ENCODE data around the gene NFATC4.
A peak's percentile ranks its signal among the peaks of the same experiment; 100 is the strongest.

The NFATC4 gene

DNA sequence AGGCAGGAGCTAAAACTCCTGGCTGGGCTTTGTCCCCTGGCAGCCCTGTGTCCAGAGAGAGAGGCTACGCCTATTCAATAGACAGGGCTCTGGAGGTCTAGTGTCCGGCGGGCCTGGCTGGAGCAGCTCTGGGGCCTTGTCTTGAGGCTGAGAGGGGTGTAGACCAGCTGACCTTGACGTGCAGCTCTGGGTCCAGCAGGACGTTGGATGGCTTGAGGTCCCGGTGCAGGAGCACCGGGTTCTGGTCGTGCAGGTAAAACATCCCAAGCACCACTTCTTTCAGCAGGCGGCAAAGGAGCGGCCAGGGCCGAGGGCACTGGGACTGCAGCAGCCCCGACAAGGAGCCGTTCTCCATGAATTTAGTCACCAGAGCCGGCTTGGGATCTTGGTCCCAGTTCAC is 29.1 kb upstream of the NFATC4 start:
- no peaks in the 10 kb centered on the region for H3F3A ChIP-seq (ENCODE audit: insufficient read depth, low read length)
- H3K4me2 ChIP-seq (ENCODE audit: low read length) = peak overlapping the region; percentile 70
- no peak overlapping the region; the same call in 1 of the 2 replicates for H3K9ac ChIP-seq (ENCODE audit: low read length)
- no peaks in the 10 kb centered on the region for H3K9me3 ChIP-seq (ENCODE audit: low read length)
- peaks cover 19% of the 10 kb centered on the region; the same call in 1 of the 2 replicates for H3K36me3 ChIP-seq (ENCODE audit: insufficient read depth, low read length)
- peak overlapping the region; percentile 65 for H3K4me3 ChIP-seq (ENCODE audit: low read depth, low read length, poor library complexity, severe bottlenecking)
- no peaks in the 10 kb centered on the region for H3K9me2 ChIP-seq (ENCODE audit: low read depth, low read length)
- H3K79me2 ChIP-seq (ENCODE audit: insufficient read depth, low read length) = no peaks in the 10 kb centered on the region
- H3K27ac ChIP-seq (ENCODE audit: low read depth, low read length, poor library complexity, severe bottlenecking) = no peak overlapping the region
- no peaks in the 10 kb centered on the region for H3K27me3 ChIP-seq (ENCODE audit: insufficient read depth, low read length)
- peaks cover 21% of the 10 kb centered on the region for H3K4me1 ChIP-seq (ENCODE audit: insufficient read depth, low read length, severe bottlenecking)
- no peak overlapping the region for H2AFZ ChIP-seq (ENCODE audit: low read length)
- TF ChIP-seq EZH2 (IDR thresholded peaks at IDR 0.05; ENCODE audit: borderline replicate concordance, low read length) = no peak
- TF ChIP-seq CTCF (IDR thresholded peaks at IDR 0.05; ENCODE audit: low read length) = no peak
- no peaks in the 10 kb centered on the region for H4K20me1 ChIP-seq (ENCODE audit: insufficient read depth, low read length)

- Histone ChIP-seq H3K4me3 (ENCODE audit: low read depth, low read length, poor library complexity, severe bottlenecking) (peak within 1 kb of the TSS; percentile 65), H4K20me1 (ENCODE audit: insufficient read depth, low read length) (no peaks in the 10 kb centered on the region), H3K4me2 (ENCODE audit: low read length) (peak within 1 kb of the TSS; percentile 70), H3K27ac (ENCODE audit: low read depth, low read length, poor library complexity, severe bottlenecking) (no peak within 1 kb of the TSS), H3K9me3 (ENCODE audit: low read length) (no peaks in the 10 kb centered on the region), H3K9ac (ENCODE audit: low read length) (peak within 1 kb of the TSS; percentile 65), H3F3A (ENCODE audit: insufficient read depth, low read length) (no peaks in the 10 kb centered on the region), H3K9me2 (ENCODE audit: low read depth, low read length) (no peaks in the 10 kb centered on the region), H3K4me1 (ENCODE audit: insufficient read depth, low read length, severe bottlenecking) (peaks cover 15% of the 10 kb centered on the region), H3K79me2 (ENCODE audit: insufficient read depth, low read length) (no peaks in the 10 kb centered on the region), H3K27me3 (ENCODE audit: insufficient read depth, low read length) (no peaks in the 10 kb centered on the region), H3K36me3 (ENCODE audit: insufficient read depth, low read length) (peaks cover 19% of the 10 kb centered on the region; the same call in 1 of the 2 replicates), H2AFZ (ENCODE audit: low read length) (peak within 1 kb of the TSS; percentile 60; the same call in 1 of the 2 replicates)
- TF ChIP-seq CTCF (IDR thresholded peaks at IDR 0.05; ENCODE audit: low read length) = no peak
- no peak for TF ChIP-seq EZH2 (IDR thresholded peaks at IDR 0.05; ENCODE audit: borderline replicate concordance, low read length)
Measured at GRCh38 chr14:24339284-24340151, 28.5 kb upstream of the NFATC4 start, which contains the start of gene RIPK3. Gene RIPK3 (minus strand): TSS chr14:24339991. CDS start chr14:24339826, 165 bp downstream.

- TF ChIP-seq EZH2 (IDR thresholded peaks at IDR 0.05; ENCODE audit: borderline replicate concordance, low read length) = no peak
- Histone ChIP-seq H3K9me3 (ENCODE audit: low read length) (no peaks in the 10 kb centered on the region), H3K4me3 (ENCODE audit: low read depth, low read length, poor library complexity, severe bottlenecking) (no peak overlapping the region), H2AFZ (ENCODE audit: low read length) (no peak overlapping the region), H3K4me1 (ENCODE audit: insufficient read depth, low read length, severe bottlenecking) (peaks cover 15% of the 10 kb centered on the region), H4K20me1 (ENCODE audit: insufficient read depth, low read length) (no peaks in the 10 kb centered on the region), H3K9me2 (ENCODE audit: low read depth, low read length) (no peaks in the 10 kb centered on the region), H3K36me3 (ENCODE audit: insufficient read depth, low read length) (peaks cover 19% of the 10 kb centered on the region; the same call in 1 of the 2 replicates), H3K27ac (ENCODE audit: low read depth, low read length, poor library complexity, severe bottlenecking) (no peak overlapping the region), H3K4me2 (ENCODE audit: low read length) (no peak overlapping the region), H3K9ac (ENCODE audit: low read length) (no peak overlapping the region), H3K79me2 (ENCODE audit: insufficient read depth, low read length) (no peaks in the 10 kb centered on the region), H3F3A (ENCODE audit: insufficient read depth, low read length) (no peaks in the 10 kb centered on the region), H3K27me3 (ENCODE audit: insufficient read depth, low read length) (no peaks in the 10 kb centered on the region)
Measured at GRCh38 chr14:24340606-24341005, 27.4 kb upstream of the NFATC4 start.
